NT2/D1 (cell line): Measurements from ENCODE around the gene STK35.

ENCODE experiments used
- SUZ12 ChIP-seq: IDR thresholded peaks from 2 replicates; pipeline ENCODE4 v1.6.1; 2011; ENCODE audit not compliant: insufficient read length, insufficient read depth; ENCODE audit errors: extremely low read depth
- YY1 ChIP-seq: IDR thresholded peaks from 2 replicates; pipeline ENCODE4 v1.6.1; 2011; ENCODE audit not compliant: insufficient read length, insufficient read depth
- ZNF274 ChIP-seq: IDR thresholded peaks from 2 replicates; pipeline ENCODE4 v1.6.1; 2011; ENCODE audit warnings: mild to moderate bottlenecking, low read depth, low read length

- TF ChIP-seq SUZ12 (no peak), ZNF274 (no peak), YY1 (no peak)
Observed at GRCh38 chr20:2080532-2081224, 20.9 kb upstream of the STK35 start.
